Activated CD4-positive, alpha-beta T cell treated with anti-CD3 and anti-CD28 coated beads for 24 hours (primary cell): ENCODE data around the gene KCNIP2.

Experiments used
- DNase-seq, 2 donors: peaks; one replicate each; pipeline ENCODE4 v3.0.0-alpha.2; 2020; ENCODE audit warnings: low read depth in 2 of 2

The KCNIP2 gene

GRCh38 chr10:101851411-101852116, 8.0 kb upstream of the KCNIP2 start:
- DNase-seq, result no peak

- no peak for DNase-seq
Observed at GRCh38 chr10:101850749-101851148, 7.1 kb upstream of the KCNIP2 start.

DNA sequence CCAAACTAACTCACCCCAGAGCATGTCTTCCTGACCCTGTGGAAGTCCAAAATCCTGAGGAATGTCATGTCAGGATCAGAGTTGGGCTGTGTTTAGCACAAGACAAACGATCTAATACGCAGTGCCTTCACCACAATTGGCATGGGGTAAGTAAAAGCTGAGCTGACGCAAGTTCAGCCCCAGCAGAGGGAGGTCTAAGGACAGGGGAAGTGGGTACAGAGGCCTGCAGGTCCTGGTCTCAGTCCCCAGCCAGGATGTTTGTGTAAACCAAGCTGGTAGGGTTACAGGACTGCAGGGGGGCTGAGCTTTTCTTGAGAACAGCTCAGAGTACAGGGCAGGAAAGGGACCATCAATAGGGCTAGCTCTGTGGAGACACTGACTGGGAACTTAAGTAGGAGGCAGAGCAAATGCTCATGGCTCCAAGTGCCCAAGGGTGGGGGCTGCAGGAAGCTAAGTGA, 5.3 kb upstream of the KCNIP2 start:
- DNase-seq, result no peak

DNA sequence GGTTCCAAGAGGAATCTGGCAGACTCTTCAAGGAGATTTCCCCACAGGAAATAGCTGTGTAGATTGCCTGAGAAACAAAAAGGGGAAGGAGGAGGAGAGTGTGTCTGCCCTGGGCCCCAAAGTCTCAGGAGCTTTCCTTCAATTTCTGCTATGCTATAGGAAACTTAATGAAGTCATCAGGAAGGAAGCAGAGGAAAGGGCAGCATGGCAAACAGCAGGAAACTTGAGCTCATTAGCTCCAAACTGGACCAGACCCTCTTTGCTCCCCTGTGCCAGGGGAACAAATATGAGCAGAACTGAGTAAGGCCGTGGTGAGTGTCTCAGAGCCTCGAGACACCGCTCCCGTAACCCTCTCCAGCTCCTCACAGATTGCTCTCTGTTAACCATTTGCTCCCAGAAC, 4.8 kb upstream of the KCNIP2 start:
- DNase-seq, result no peak

- no peak for DNase-seq
Observed at GRCh38 chr10:101845893-101846292, 2.3 kb upstream of the KCNIP2 start.

DNA sequence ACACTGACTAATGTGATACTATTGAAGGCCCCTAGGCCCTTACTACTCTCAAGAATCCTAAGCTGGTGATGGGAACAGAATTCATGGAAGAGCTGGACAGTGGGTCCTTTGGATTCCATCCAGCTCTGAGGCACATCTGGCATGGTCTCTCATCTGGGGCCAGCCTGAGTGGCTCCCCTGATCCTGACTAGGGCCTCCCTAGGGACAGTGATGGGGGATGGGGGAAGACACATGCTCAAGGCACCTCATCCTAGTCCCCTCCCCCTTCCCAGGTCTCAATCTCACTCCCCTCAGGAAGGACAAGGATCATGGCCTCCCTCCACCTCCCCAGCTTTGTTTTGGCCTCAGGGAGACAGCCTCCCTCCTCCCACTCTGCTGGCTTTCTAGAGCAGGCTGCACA, 1.8 kb downstream of the KCNIP2 start:
- DNase-seq, result no peak

GRCh38 chr10:101840741-101841453, 2.7 kb downstream of the KCNIP2 start:
- DNase-seq, result peak; percentile 52 to 72

DNA sequence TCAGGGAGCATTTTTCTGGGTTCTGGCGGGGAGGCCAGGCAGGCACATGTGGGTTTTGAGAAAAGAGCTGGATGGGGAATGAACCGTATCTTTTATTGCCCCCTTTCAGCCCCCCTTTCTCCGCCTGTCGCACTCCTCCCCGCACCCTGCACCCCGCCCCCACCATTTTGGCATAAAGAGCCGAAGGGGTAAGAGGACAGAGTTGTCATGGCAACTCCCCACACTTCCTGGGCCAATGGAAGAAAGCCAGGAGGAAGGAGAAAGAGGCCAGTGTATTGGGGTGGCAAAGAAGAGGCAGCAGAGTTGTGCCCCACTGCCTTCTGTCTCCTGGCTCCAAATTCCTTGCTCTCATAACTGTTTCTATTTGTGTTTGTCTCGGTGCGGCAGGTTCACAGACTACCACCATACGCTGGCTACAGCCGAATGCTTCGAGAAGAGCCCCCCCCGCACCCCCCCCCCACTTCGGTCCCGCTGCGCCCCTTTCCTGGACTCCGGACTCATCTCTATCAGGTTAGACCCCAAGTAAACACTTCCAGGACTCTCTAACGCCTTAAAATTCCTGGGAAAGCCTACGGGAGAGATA, 3.4 kb downstream of the KCNIP2 start:
- no peak for DNase-seq

DNA sequence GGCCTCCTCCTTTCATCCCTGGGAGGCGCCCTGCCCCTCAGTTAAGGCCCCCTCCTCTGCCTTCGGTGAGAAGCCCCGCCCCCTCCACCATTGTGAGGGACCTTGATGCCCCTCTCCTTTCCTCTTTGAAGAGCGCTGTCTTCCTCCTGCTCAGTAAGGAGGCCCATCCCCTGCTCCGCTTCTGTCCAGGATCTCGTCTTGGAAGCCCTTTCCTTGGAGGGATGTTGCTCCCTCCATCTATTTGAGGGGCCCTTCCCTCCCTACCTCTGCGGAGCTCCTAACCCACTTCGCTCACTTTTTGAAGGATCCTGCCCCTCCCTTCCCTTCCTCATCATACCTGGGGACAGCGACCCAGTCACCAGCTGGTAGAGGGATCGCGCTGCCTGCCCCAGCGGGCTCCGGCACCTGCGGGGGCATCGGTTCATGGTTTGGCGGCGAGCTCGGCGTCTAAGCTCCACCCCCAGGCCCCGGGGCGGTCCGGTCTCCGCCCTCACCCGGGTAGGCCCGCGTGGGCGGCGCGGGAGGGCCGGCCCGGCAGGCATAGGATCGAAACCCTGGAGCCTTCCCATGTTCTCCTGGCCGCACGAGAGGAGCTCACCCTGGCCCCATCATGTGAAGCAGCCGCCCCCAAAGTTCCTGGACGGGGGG, 4.1 kb downstream of the KCNIP2 start:
- DNase-seq, result peak; percentile 36 to 50

DNA sequence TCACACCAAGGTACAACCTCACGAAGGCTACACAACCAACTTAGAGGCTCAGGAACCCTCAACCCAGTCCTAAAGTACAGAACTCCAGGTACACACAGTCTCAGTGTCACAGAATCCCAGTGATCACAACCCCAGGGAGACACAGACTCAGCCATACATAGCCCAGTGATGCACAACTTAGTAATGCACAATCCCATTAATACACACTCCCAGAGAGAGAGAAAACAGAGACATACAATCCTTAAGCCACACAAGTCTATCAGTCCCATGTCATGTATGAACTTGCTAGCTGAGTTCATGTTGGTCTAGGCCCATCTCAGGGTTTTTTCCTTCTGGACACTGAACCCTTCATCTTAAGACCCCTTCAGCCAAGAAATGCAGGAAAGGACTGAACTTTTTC, 4.6 kb downstream of the KCNIP2 start:
- DNase-seq, result no peak

DNA sequence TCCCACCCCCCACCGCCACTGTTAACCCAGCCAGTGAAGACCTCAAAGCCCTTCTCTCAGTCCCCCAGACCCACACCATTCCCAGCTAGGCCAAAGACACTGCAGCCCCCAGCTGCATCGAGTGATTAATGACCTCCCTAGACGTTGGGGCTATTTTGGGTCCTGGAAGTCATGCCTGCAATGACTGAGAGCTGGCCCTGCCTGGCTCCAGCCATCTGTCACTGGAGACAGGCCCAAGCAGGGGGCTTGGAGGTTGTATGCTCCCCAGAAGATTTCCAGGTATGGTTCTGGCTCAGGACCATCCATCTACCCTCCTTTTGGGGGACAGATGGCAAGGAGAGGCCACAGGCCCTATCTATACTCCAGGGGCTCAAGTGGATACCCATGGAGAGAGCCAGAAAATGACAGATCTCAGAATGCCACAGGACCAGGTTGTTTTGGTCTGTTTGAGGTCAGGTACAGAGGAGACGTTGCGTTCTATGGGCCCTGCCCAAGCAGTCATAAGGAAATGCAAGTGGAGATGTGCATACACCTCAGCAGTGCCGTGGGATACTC, 5.1 kb downstream of the KCNIP2 start:
- DNase-seq, result no peak

DNA sequence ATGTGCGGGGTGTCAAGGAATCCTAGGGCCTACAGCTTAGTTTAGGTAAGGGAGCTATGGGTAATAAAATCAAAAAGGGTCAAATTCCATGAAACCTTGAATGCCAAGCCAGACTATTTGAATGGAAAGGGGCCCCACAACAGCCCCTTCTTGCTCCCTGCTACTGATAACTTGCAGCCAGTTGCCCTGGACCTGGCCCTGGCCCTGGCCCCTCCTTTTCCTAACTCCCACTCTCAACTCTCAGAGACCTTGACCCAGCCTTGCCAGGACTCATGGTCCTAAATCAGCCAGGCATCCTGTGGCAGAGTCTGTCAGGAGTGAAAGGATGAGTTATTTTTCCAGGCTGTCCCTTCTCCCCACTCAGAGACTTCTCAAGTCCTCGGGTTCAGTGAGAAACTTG, 5.9 kb downstream of the KCNIP2 start:
- no peak for DNase-seq

DNA sequence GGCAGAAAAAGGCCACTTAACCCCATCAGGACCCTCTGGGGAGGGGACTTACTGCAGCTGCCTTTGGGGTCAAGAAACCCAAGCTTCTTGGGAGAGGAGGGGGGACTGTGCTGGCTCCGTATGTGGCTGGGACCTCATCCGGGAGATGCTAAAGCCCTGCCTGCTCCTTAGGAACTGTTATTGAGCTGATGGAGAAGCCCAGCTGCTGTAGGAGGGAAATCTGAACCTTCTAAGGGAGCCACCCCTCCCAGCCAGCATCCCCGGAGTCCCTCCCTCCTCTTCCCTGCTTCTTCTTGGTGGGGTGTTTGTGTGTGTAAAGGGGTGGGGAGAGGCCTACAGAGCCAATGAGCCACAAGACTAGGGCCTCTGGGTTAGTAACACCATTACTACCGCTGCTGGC, 8.2 kb downstream of the KCNIP2 start:
- no peak for DNase-seq

DNA sequence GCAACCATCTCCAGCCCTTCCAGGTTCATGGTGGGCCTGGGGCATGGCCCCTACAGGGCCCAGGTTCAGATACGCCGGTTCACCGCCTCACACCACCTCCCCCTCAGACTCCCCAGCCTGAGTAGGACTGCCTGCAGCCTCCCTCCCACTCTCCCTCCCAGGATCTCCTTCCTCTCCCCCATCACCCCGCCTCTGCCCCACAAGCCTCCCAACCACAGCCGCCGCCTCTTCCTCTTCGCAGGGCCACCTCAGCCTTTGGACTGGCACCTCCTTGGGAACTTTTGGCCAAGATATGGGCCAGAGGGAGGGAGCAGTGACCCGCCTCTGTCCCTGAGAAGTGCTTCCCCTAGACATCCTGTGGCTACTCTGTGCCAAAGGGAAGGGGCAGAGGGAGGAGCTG, 9.3 kb downstream of the KCNIP2 start:
- no peak for DNase-seq

GRCh38 chr10:101833466-101833865, 10.1 kb downstream of the KCNIP2 start:
- no peak for DNase-seq

- DNase-seq, result no peak
Observed at GRCh38 chr10:101832325-101832771, 11.3 kb downstream of the KCNIP2 start.

DNA sequence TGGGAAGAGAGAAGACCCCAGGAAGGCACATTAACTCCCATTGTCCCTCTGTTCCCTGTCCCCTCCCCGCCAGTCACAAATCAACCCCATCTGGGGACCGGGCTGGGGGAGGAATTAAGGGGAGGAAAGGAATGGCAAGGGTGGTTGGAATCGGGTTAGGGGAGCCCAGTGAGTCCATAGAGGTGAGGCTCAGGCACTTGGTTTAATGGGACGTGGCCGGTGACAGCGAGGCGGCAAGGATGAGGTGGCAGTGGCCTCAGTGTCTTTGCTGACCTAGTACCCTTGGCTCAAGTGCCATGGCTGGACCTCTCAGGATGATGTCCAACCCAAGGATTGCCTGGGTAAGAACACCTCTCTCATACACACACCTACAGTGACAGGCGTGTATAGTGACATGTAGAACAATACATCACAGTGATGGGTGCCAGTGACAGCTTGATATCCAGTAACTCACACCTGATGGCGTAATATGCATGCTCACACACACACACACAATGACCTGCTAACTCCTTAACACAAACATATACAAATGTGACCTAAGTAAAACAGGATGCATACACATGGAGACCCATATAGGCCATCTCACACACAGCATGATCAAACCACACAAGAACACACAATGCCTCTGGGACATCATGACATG, 12.3 kb downstream of the KCNIP2 start:
- no peak for DNase-seq

- DNase-seq, result peak; percentile 83 to 86
Observed at GRCh38 chr10:101830322-101831168, 13.1 kb downstream of the KCNIP2 start.

DNA sequence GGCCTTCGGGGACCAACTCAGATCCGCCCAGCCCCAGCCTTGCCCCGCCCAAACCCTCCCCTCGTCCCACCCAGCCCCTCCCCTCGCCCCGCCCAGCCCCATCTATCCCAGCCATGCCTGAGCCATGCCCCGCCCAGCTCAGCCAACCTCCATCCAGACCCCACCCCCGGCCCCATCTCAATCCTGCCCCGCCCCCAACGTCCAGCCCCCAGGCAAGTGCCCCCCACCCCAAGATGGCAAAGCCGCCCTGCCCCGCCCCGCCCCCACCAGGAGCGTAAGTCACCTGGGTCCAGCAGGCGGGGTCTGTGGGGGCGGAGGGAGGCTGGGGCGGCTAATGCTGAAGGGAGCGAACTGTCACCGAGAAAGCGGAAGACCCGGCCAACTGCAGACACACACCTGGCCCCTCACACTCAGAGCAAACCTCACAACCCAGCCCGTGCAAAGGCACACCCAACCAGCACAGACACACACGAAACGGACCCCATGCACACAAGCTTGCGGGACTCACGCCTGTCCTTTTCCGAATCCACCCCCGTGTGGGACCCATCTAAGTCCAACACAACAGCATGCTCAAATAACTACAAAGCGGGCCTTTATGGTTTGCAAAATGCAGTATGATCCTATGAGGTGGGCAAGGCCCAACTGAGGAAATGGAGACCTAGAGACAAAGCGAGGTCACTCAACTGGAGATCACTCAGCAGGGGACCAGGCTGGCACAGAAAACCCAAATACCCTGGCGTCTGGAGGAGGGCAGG, 13.9 kb downstream of the KCNIP2 start:
- peak; percentile 35 to 42 for DNase-seq
